GM19025 (cell line): ENCODE measurements around the gene ZNF132.
"Not testable (repeated sequence)": the region's sequence is repeated elsewhere in the genome, so short reads cannot be mapped to it uniquely, and the experiment has no call there.

ENCODE experiments used
- ATAC-seq: cut with Tn5 transposase; IDR thresholded peaks from one replicate; pipeline ENCODE4 v1.9.1; 2021; ENCODE audit warnings: mild to moderate bottlenecking, low read depth, moderate library complexity; ENCODE audit not compliant: unreplicated experiment

The ZNF132 gene

DNA sequence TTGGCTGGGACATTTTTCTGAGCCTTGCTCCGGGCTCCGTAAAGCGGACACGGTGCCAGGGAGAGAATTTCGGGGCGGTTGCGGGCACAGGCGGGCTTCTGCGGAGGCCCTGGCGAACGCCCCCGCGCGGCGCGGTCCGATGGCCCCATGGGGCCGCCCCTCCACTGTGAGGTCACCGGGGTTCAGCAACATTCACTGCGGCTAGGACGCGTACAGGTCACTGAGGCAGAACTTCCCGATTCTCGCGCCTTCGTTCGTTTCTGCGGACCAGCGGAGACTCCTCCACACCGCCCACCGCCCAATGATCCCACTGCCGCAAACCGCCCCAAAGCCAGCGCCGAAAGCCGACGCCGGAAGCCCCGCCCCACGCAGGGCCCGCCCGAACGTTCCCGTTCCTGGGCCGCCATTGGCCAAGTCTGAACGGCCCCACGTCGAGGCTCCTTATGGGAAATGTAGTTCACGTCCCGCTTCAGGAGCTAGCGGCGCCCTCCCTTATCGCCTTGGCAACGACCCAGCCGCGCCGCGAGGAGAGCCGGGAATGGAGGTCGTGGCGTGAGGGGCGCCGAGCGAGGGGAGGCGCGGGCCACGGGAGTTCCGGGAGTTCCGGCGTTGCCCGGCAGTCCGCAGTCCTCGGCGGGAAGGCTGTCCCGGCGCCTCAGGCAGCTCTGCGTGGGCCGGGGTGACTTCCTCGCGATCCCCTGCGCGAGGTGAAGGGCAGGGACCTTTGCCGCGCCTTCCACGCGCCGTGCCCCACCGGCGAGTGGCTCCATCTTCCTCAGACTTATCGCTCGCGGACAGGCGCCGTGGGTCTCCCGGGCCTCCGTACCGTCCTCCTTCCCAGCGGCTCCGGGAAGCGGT, 31.6 kb downstream of the ZNF132 start, which contains the start of gene ZNF584:
ZNF584 (plus strand) TSS at position 498 of the 858 bp plus-strand sequence. CDS start 499 bp downstream, outside the sequence.
- peak; percentile 92 for ATAC-seq

- ATAC-seq, result no peak
Observed at GRCh38 chr19:58407658-58408151, 32.2 kb downstream of the ZNF132 start.

- ATAC-seq, result no peak
Observed at GRCh38 chr19:58406818-58407657, 32.9 kb downstream of the ZNF132 start.

GRCh38 chr19:58403920-58404478, 36.0 kb downstream of the ZNF132 start:
- ATAC-seq, result not testable (repeated sequence)

DNA sequence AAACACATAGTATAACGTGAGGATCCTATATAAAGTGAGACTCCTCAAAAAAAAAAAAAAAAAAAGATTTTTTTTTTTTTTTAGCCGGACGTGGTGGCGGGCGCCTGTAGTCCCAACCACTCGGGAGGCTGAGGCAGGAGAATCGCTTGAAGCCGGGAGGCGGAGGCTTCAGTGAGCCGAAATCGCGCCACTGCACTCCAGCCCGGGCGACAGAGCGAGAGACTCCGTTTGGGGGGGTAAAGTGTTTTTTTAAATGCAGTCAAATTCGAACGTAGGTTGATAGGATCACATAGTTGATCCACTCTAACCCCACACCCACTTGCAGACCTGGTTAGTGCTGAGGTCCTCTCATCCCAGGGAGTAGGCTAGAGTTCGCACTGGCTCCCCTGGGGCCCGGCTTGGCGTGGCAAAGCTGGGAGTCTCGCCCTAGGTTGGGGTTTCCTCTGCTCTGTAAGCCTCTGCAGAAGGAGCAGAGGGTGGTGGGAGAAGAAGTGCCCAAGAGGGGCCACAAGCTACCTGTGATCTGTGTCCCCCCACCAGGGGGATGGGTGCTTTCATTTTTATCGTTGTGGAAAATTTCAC, 38.0 kb downstream of the ZNF132 start:
- ATAC-seq, result no peak

GRCh38 chr19:58400916-58401839, 38.8 kb downstream of the ZNF132 start:
- peak; percentile 95 for ATAC-seq

GRCh38 chr19:58400316-58400915, 39.5 kb downstream of the ZNF132 start:
- ATAC-seq, result no peak

DNA sequence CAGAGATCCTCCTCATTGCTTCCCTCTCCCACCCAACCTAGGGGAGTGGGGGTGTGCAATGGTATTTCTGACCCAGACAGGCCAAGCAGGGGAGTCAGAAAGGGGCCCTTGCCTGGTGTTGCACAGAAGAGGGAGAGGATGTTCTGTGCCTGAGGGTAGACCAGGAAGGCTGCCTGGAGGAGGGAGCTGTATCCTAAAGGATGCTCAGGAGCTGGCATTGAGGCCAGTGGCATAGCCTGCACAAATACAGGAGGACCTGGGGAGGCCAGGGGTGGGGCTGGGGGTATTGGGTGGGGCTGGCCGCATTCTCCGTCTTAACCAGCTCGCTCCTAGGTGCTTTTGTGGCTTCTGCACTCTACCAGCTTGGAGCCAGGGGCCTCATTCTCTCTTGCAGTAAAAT, 40.0 kb downstream of the ZNF132 start:
- ATAC-seq, result no peak

GRCh38 chr19:58398545-58398944, 41.4 kb downstream of the ZNF132 start:
- ATAC-seq, result no peak

GRCh38 chr19:58398087-58398486, 41.9 kb downstream of the ZNF132 start:
- ATAC-seq, result no peak

GRCh38 chr19:58397533-58398037, 42.4 kb downstream of the ZNF132 start:
- ATAC-seq, result no peak

- ATAC-seq, result no peak
Observed at GRCh38 chr19:58396691-58397532, 43.0 kb downstream of the ZNF132 start.

- no peak for ATAC-seq
Observed at GRCh38 chr19:58395979-58396627, 43.9 kb downstream of the ZNF132 start.

DNA sequence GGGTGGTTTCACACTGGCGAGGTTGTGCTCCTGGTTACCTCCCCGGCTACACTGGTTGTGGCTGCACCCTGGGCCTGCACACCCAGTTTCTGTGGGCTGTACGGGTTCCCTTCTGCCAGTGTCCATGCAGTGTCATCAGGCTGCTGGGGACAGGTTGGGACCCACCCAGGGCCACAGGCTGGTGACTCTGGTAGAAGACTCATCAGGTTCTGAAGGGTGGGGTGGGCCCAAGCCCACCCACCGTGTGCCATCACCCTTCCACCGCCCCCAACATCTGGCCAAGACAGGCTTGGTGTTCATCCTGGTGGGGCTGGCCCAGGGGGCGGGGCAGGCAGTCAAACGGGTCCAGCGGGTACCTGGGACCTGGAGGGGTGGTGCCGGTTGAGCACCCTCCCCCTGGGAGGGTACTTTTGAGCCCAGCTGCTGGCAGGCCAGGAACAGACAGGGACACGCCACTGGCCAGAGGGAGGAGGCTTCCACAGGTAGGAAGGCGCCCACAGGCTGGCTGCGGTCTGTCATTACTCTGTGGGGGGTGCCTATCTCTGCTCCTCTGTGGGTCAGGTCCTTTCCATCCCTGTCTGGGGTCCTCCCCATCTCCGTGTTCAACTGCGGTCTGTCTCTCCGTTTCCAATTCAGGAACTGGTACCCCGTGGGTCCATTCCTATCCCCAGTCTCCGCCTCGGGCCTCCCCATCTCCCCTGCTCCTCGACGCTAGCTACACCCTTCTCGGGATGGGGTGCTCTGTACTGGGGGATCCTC, 44.6 kb downstream of the ZNF132 start, which contains the start of gene RNF225:
RNF225 (plus strand) TSS at position 437 of the 759 bp plus-strand sequence. CDS start 434 bp downstream, outside the sequence.
- ATAC-seq, result no peak

- ATAC-seq, result no peak
Observed at GRCh38 chr19:58394821-58395219, 45.1 kb downstream of the ZNF132 start.

- no peak for ATAC-seq
Observed at GRCh38 chr19:58393725-58394033, 46.3 kb downstream of the ZNF132 start.
